Mesothelial cell of epicardium (in vitro differentiated cells): Measurements from ENCODE around the gene GABRB1. TPM values are rescaled to one million over a fixed set of nuclear protein-coding genes. Genes with fewer than 3 reads are reported as not detected.
A peak's percentile ranks its signal among the peaks of the same experiment; 100 is the strongest.

Experiments
- DNase-seq, 2 experiments: peaks; one replicate each; pipeline ENCODE4 v3.0.0; 2021; ENCODE audit warnings: low spot score in 2 of 2; ENCODE audit not compliant: unreplicated experiment in 2 of 2
- H3K27ac Mint-ChIP-seq: 2 replicates; pipeline ENCODE4 v1.8.0; 2021; ENCODE audit warnings: mixed read lengths
- H3K27me3 Mint-ChIP-seq: 2 replicates; pipeline ENCODE4 v1.8.0; 2021; ENCODE audit warnings: low read depth, mixed read lengths
- H3K36me3 Mint-ChIP-seq: 2 replicates; pipeline ENCODE4 v1.8.0; 2021; ENCODE audit warnings: mixed read lengths
- H3K4me1 Mint-ChIP-seq: 2 replicates; pipeline ENCODE4 v1.8.0; 2021; ENCODE audit warnings: mixed read lengths
- H3K4me3 Mint-ChIP-seq: 2 replicates; pipeline ENCODE4 v1.8.0; 2021; ENCODE audit warnings: mild to moderate bottlenecking, moderate library complexity, mixed read lengths
- H3K9me3 Mint-ChIP-seq: 2 replicates; pipeline ENCODE4 v1.8.0; 2021; ENCODE audit warnings: mixed read lengths
- total RNA-seq: library from RNA; stranded (reverse); gene quantifications from 3 replicates; pipeline ENCODE4 v1.2.1, GENCODE V29; 2021
- TF ChIP-seq, protein P1 (sequence below): fragments of 200-600 bp; sonication (generic); IDR thresholded peaks from one replicate; pipeline ENCODE4 v1.5.0; 2021; ENCODE audit warnings: antibody characterized with exemption; ENCODE audit not compliant: unreplicated experiment

GABRB1 gene
- total RNA-seq, 1 donor from 2014 or later, result not detected

DNA sequence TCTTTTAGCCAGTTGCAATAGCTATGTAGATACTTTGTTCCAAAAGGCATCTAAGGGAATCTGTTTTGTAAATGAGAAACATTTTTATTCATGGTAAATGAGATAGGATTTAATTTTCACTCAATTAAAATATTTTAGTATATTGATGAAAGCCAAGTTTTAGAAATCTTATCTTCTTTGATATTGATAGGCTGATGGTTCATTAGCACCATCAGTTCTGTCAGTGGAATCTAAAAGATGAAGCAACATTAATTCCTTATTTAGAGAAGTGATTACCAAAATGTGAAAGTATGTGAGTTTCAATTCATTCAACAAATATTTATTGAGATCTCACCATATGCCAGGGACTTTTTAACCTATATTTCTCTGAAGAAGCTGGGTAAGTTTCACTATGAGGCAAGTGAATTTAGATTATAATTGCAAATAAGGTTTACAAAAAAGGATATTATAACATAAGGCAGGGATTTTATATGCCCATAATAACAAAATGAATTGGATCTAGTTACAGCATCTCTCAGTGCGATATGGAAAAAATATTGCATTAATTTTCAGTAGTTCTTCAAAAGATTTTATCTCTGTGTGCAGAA lies 79.3 kb downstream of the GABRB1 start:
- H3K36me3 Mint-ChIP-seq, result no peaks in the 10 kb centered on the region
- H3K27ac Mint-ChIP-seq, result no peak overlapping the region
- H3K4me3 Mint-ChIP-seq, result no peak overlapping the region
- H3K27me3 Mint-ChIP-seq, result peaks cover 11% of the 10 kb centered on the region
- no peak for DNase-seq
- H3K4me1 Mint-ChIP-seq, result no peaks in the 10 kb centered on the region
- H3K9me3 Mint-ChIP-seq, result no peaks in the 10 kb centered on the region
- TF ChIP-seq, protein P1, sequence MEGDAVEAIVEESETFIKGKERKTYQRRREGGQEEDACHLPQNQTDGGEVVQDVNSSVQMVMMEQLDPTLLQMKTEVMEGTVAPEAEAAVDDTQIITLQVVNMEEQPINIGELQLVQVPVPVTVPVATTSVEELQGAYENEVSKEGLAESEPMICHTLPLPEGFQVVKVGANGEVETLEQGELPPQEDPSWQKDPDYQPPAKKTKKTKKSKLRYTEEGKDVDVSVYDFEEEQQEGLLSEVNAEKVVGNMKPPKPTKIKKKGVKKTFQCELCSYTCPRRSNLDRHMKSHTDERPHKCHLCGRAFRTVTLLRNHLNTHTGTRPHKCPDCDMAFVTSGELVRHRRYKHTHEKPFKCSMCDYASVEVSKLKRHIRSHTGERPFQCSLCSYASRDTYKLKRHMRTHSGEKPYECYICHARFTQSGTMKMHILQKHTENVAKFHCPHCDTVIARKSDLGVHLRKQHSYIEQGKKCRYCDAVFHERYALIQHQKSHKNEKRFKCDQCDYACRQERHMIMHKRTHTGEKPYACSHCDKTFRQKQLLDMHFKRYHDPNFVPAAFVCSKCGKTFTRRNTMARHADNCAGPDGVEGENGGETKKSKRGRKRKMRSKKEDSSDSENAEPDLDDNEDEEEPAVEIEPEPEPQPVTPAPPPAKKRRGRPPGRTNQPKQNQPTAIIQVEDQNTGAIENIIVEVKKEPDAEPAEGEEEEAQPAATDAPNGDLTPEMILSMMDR, result no peak

DNA sequence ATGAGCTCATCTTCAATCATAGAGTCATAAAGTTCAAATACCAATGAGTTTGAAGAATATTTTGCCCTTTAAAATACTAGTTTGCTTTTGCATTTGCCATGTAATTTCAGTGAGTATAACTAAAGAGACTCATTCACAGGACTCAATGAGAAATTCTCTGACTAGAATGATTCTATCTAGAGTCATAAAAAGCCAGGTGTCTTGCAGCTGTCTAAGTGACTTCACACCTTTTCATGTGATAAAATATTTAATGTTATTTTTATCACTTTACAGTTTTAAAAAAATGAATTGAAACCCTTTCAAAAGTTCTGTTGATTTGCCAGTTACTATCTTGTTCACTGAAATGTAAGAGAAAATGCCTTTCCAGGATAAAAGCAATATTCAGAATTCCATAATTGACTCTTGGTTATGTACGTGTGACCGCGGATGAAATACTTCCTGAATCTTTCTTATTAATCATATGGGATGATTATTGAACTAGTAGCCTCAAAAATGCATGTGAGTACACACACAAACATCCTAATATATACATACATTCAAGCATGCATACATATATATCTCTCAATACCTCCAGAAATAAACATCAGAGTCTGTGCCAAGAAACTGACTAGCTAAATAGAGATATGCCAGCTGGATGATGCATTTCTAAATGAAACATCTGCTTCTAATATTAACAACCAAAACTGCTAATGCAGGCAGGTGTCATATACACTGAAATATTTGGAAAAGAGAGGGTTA lies 87.0 kb downstream of the GABRB1 start:
- DNase-seq, result no peak
- Mint-ChIP-seq H3K36me3 (no peaks in the 10 kb centered on the region), H3K9me3 (no peaks in the 10 kb centered on the region), H3K27me3 (peaks cover 8% of the 10 kb centered on the region), H3K4me1 (no peaks in the 10 kb centered on the region), H3K4me3 (no peak overlapping the region), H3K27ac (no peak overlapping the region)
- TF ChIP-seq, protein P1, result no peak

DNA sequence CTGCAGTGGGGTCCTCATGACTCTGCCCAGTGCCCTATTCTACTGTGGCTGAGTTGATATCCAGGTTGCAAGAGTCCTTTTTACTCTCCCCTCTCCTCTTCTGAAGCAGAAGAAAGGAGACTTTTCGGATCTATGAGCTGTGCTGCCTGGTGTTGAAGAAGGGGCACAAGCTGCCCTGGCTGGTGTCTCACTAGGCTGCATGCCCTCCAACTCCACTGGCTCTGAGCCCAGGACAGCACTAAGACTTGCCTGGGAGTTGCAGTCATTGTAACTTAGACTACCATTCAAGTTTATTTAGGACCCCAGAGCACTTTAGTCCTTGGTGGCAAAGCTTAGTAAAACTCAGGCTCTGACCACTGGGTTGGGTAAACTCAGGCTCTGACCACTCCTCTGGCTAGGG lies 89.4 kb downstream of the GABRB1 start:
- H3K27me3 Mint-ChIP-seq, result peaks cover 6% of the 10 kb centered on the region
- no peaks in the 10 kb centered on the region for H3K36me3 Mint-ChIP-seq
- no peaks in the 10 kb centered on the region for H3K4me1 Mint-ChIP-seq
- H3K9me3 Mint-ChIP-seq, result no peaks in the 10 kb centered on the region
- TF ChIP-seq, protein P1, result no peak
- H3K4me3 Mint-ChIP-seq, result no peak overlapping the region
- no peak overlapping the region for H3K27ac Mint-ChIP-seq
- DNase-seq, result no peak

DNA sequence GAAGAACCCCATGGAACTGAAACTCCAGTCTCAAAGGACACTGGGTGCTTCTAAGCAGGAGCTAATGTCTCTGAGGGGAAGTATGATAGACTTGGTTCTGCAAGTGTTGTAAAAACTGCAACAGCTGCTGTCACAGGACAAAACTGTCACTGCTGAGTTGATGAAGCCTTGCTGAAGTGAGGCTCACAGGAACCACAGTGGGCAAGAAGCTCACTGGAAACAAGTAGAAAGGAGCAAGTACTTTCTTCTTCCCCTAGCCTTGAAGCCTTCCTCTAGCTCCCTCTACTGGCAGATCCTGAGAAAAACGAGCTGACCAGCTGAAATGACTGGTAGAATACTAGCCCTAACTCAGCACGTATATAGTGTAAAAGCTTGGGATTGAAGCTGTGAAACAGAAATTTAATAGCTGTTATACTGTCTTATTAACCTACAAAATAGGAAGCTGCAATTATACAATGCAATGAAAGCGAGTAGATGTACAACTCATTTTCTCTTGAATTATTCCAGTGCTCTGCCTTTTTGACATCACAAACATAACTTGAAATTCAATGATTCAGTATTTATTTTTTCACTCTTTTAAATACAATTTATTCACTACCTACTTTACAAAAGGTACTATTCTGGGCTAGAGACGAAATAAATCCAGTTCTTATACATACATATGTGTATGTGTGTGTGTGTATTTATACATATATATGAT lies 91.4 kb downstream of the GABRB1 start:
- no peak overlapping the region for H3K27ac Mint-ChIP-seq
- peak in 1 of 2 experiments; percentile 54 for DNase-seq
- H3K4me3 Mint-ChIP-seq, result no peak overlapping the region
- no peaks in the 10 kb centered on the region for H3K9me3 Mint-ChIP-seq
- H3K4me1 Mint-ChIP-seq, result no peaks in the 10 kb centered on the region
- no peaks in the 10 kb centered on the region for H3K36me3 Mint-ChIP-seq
- no peaks in the 10 kb centered on the region for H3K27me3 Mint-ChIP-seq
- TF ChIP-seq, protein P1, result peak; percentile 72

DNA sequence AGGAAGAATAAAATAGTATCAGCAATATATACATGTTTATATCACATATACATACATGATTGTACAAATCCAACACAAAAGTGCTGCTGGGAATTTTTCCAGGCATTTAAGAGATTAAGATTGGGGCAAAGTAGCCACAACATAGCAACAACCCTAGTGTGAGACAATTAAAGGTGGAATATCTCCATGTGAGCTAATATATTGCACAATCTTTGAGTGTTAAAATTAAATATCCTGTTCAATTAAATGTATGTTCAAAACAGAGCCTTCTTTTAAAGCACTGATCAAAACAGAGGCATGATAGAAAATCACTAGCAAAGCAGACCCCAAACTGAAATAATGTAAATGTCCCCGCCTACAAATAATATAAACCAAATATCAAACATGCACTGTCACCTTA lies 97.6 kb downstream of the GABRB1 start:
- Mint-ChIP-seq H3K27me3 (peaks cover 3% of the 10 kb centered on the region), H3K9me3 (no peaks in the 10 kb centered on the region), H3K27ac (no peak overlapping the region)

More for the DNA sequence above, 97.6 kb downstream of the GABRB1 start:
- no peaks in the 10 kb centered on the region for H3K4me1 Mint-ChIP-seq
- H3K36me3 Mint-ChIP-seq, result no peaks in the 10 kb centered on the region
- TF ChIP-seq, protein P1, result no peak
- no peak overlapping the region for H3K4me3 Mint-ChIP-seq
- no peak for DNase-seq
